ENCODE results near the gene DOHH.

The DOHH gene

DNA sequence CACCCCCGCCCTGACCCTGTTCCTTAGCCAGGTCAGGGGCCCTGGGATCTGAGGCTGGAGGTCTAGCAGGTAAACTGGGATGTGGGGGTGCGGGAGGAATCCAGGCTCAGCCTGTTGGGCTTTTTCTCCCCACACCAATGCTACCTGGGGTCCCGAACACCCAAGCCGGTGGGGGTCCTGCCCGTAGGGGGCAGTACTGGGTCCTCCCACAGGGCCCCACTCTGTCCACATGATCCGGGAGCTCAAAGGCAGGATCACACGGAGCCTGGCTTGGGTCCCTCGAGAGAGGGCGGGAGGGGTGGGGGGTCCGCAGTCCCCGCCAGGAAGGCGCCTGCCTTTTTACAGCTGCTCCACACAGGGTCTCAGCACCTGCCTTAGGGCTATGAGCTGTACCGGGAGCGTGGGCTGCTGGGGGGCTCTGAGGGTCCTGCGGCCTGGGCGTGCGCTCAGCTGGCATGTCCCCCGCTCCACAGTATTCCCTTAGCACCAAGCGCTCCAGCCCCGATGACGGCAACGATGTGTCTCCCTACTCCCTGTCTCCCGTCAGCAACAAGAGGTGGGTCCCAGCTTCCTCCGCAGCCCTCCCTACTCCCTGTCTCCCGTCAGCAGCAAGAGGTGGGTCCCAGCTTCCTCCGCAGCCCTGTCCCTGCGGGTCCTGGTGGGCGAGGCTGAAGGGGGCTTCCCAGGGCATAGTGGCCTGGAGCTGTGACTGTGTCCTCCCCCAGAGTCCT lies 26.2 kb upstream of the DOHH start:
- Histone ChIP-seq H3K4me1 (ENCODE audit: low read depth, poor library complexity, severe bottlenecking) (no peaks in the 10 kb centered on the region), H3K4me2 (no peak overlapping the region), H3K27ac (no peak overlapping the region), H2AFZ (ENCODE audit: low read depth) (no peak overlapping the region), H3K36me3 (ENCODE audit: insufficient read depth) (no peaks in the 10 kb centered on the region), H3K27me3 (ENCODE audit: insufficient read depth, low read depth) (no peaks in the 10 kb centered on the region), H3K4me3 (IDR thresholded peaks at IDR 0.05; ENCODE audit: insufficient read depth, low read depth, low read length) (no peak overlapping the region), H3K79me2 (ENCODE audit: insufficient read depth, low read depth) (no peaks in the 10 kb centered on the region), H3K9ac (no peak overlapping the region), H4K20me1 (ENCODE audit: insufficient read depth) (no peaks in the 10 kb centered on the region)
- peak; percentile 32; the same call in 1 of the 2 replicates for TF ChIP-seq CTCF (conservative IDR thresholded peaks at IDR 0.05; ENCODE audit: low read depth, low read length)

DNA sequence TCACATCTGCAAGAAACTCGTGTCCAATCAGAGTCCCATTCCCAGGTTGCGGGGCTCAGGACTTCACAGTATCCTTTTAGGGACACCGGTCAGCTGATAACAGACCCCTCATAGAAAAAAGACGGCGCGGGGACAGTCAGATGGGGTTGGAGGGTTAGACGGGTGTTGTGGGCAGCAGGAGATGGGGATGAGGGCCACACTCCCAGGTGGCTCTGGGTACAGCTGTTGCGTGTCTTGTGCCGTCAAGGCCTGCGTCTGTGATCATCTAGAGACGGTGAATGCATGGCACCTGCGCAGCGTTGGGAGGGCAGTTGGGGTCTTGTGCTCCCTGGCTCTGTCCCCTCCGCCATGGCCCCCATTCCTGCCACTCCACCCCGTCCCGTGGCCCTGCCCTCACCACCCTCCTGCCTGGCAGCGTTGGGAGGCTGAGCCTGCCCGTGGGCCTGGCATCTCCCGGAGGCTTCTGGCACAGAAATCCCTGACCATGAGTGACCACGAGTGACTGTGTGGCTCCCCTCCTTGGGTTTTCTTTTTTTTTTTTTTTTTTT lies 24.5 kb upstream of the DOHH start:
- Histone ChIP-seq H3K27me3 (ENCODE audit: insufficient read depth, low read depth) (no peaks in the 10 kb centered on the region), H3K4me2 (no peak overlapping the region), H3K9ac (no peak overlapping the region), H3K4me3 (IDR thresholded peaks at IDR 0.05; ENCODE audit: insufficient read depth, low read depth, low read length) (no peak overlapping the region), H2AFZ (ENCODE audit: low read depth) (no peak overlapping the region), H3K27ac (no peak overlapping the region), H3K79me2 (ENCODE audit: insufficient read depth, low read depth) (0 out of 2 replicates have a peak, but pooled peaks cover under 1% of the 10 kb centered on the region), H4K20me1 (ENCODE audit: insufficient read depth) (no peaks in the 10 kb centered on the region), H3K4me1 (ENCODE audit: low read depth, poor library complexity, severe bottlenecking) (no peaks in the 10 kb centered on the region), H3K36me3 (ENCODE audit: insufficient read depth) (no peaks in the 10 kb centered on the region)
- TF ChIP-seq CTCF (conservative IDR thresholded peaks at IDR 0.05; ENCODE audit: low read depth, low read length): no peak

DNA sequence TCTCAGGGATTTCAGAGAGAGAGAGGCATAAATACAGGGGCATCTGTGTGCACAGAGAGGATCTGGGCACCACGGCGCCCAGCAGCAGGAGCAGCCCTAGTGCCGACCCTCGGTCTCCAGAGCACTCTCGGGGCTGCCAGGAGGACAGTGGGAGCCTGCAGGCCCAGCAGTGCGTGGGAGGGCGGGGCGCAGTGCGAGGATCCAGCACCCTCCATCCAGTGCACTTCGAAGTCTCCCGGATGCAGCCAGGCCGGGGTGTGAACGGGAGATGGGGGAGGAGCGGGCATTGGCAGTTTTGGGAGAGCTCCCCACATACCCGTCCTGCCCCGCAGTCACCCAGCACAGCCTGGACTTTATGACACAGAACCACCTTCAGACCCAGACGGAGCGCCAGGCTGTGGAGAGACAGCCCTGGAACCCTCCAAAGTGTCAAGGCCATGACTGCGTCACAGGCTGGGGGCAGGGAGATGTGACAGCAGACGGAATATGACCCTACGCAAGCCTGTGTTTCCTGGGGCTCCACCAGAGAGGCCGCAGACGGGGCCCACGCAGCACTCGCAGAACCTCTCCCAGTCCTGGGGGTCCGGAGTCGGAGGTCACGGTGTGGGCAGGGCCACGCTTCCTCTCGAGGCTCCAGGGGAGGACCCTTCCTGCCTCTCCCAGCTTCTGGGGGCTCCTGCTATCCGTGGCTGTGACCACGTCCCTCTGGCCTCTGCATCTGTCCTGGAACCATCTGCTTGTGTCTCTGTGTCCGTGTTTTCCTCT lies 23.8 kb upstream of the DOHH start:
- Histone ChIP-seq H3K79me2 (ENCODE audit: insufficient read depth, low read depth) (0 out of 2 replicates have a peak, but pooled peaks cover 6% of the 10 kb centered on the region), H3K27me3 (ENCODE audit: insufficient read depth, low read depth) (no peaks in the 10 kb centered on the region), H3K9ac (no peak overlapping the region), H4K20me1 (ENCODE audit: insufficient read depth) (no peaks in the 10 kb centered on the region), H3K36me3 (ENCODE audit: insufficient read depth) (no peaks in the 10 kb centered on the region), H3K4me2 (no peak overlapping the region), H3K4me3 (IDR thresholded peaks at IDR 0.05; ENCODE audit: insufficient read depth, low read depth, low read length) (no peak overlapping the region), H2AFZ (ENCODE audit: low read depth) (no peak overlapping the region), H3K4me1 (ENCODE audit: low read depth, poor library complexity, severe bottlenecking) (no peaks in the 10 kb centered on the region), H3K27ac (no peak overlapping the region)
- TF ChIP-seq CTCF (conservative IDR thresholded peaks at IDR 0.05; ENCODE audit: low read depth, low read length): no peak

DNA sequence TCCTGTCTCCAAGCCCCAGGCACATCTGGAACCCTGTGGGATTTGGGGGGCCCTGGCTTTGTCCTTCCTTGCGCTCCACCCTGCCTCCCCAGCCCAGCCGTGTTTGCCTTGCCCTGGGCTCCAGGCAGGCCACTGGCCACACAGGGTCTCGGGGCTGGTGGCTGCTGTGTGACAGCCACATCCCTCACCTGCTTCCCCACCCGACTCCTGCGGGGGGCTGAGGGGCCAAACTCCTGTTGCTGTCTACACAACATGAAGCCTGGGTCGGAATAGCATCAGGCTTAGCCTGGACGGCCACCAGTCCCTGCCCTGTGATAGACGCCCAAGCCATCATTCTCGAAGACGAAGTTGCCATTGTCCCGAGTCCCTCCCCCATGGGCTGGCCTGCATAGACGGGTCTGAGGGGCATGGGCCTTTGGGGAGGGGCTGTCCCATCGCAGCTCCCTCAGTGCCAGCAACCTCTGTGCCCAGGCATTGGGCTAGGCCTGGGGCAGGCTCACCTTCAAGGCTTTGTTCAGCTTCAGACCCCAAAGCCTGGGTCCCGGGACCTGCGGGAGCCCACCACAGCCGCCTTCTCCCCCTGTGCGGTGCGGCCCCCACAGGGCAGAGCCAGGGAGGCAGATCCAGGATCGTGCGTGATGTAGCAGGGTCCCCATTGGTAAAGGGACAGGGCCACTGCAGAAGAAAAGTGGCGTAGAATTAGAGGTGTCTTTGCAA lies 23.0 kb upstream of the DOHH start:
- no peak overlapping the region for H3K9ac ChIP-seq
- no peaks in the 10 kb centered on the region for H3K27me3 ChIP-seq (ENCODE audit: insufficient read depth, low read depth)
- H3K4me1 ChIP-seq (ENCODE audit: low read depth, poor library complexity, severe bottlenecking): no peaks in the 10 kb centered on the region
- H3K27ac ChIP-seq: no peak overlapping the region
- no peak for TF ChIP-seq CTCF (conservative IDR thresholded peaks at IDR 0.05; ENCODE audit: low read depth, low read length)
- H3K4me2 ChIP-seq: no peak overlapping the region
- H2AFZ ChIP-seq (ENCODE audit: low read depth): no peak overlapping the region
- H4K20me1 ChIP-seq (ENCODE audit: insufficient read depth): no peaks in the 10 kb centered on the region
- H3K36me3 ChIP-seq (ENCODE audit: insufficient read depth): no peaks in the 10 kb centered on the region
- peaks cover 6% of the 10 kb centered on the region; the same call in 1 of the 2 replicates for H3K79me2 ChIP-seq (ENCODE audit: insufficient read depth, low read depth)
- H3K4me3 ChIP-seq (IDR thresholded peaks at IDR 0.05; ENCODE audit: insufficient read depth, low read depth, low read length): no peak overlapping the region

Data from KMS-11 (cell line).